ENCODE measurements around the gene TAF4B.

The TAF4B gene

GRCh38 chr18:26207937-26208336, 18.3 kb upstream of the TAF4B start:
- H3K9ac ChIP-seq = no peak overlapping the region
- H3K27ac ChIP-seq = no peak overlapping the region
- H3K36me3 ChIP-seq = no peaks in the 10 kb centered on the region
- no peaks in the 10 kb centered on the region for H3K4me1 ChIP-seq
- TF ChIP-seq Cebpa-rat (IDR thresholded peaks at IDR 0.05) = no peak
- no peak overlapping the region for H3K4me2 ChIP-seq
- H3K27me3 ChIP-seq = no peaks in the 10 kb centered on the region
- no peak overlapping the region for H3K4me3 ChIP-seq
- H3K9me3 ChIP-seq = no peaks in the 10 kb centered on the region
- no peaks in the 10 kb centered on the region for H4K20me1 ChIP-seq

GRCh38 chr18:26208977-26209376, 17.3 kb upstream of the TAF4B start:
- H3K36me3 ChIP-seq = no peaks in the 10 kb centered on the region
- H4K20me1 ChIP-seq = no peaks in the 10 kb centered on the region
- H3K4me3 ChIP-seq = no peak overlapping the region
- no peak overlapping the region for H3K27ac ChIP-seq
- H3K9ac ChIP-seq = no peak overlapping the region
- no peak for TF ChIP-seq Cebpa-rat (IDR thresholded peaks at IDR 0.05)
- H3K4me2 ChIP-seq = no peak overlapping the region
- H3K4me1 ChIP-seq = no peaks in the 10 kb centered on the region
- no peaks in the 10 kb centered on the region for H3K27me3 ChIP-seq
- H3K9me3 ChIP-seq = no peaks in the 10 kb centered on the region

- H3K9ac ChIP-seq = no peak overlapping the region
- no peak overlapping the region for H3K4me3 ChIP-seq
- no peaks in the 10 kb centered on the region for H3K36me3 ChIP-seq
- no peak overlapping the region for H3K4me2 ChIP-seq
- H3K27ac ChIP-seq = no peak overlapping the region
- no peaks in the 10 kb centered on the region for H3K9me3 ChIP-seq
- H4K20me1 ChIP-seq = no peaks in the 10 kb centered on the region
- H3K4me1 ChIP-seq = 0 out of 2 replicates have a peak, but pooled peaks cover 2% of the 10 kb centered on the region
- TF ChIP-seq Cebpa-rat (IDR thresholded peaks at IDR 0.05) = no peak
- no peaks in the 10 kb centered on the region for H3K27me3 ChIP-seq
Measured at GRCh38 chr18:26210147-26210546, 16.1 kb upstream of the TAF4B start.

GRCh38 chr18:26215247-26215970, 10.8 kb upstream of the TAF4B start:
- H3K9ac ChIP-seq = no peak overlapping the region
- TF ChIP-seq Cebpa-rat (IDR thresholded peaks at IDR 0.05) = no peak
- no peaks in the 10 kb centered on the region for H4K20me1 ChIP-seq
- 0 out of 2 replicates have a peak, but pooled peaks cover 9% of the 10 kb centered on the region for H3K4me1 ChIP-seq
- H3K27ac ChIP-seq = no peak overlapping the region
- H3K9me3 ChIP-seq = no peaks in the 10 kb centered on the region
- H3K27me3 ChIP-seq = no peaks in the 10 kb centered on the region
- peak overlapping the region; percentile 0; the same call in 1 of the 2 replicates for H3K4me2 ChIP-seq
- H3K36me3 ChIP-seq = no peaks in the 10 kb centered on the region
- H3K4me3 ChIP-seq = no peak overlapping the region

- Histone ChIP-seq H3K4me1 (peaks cover 24% of the 10 kb centered on the region), H3K36me3 (0 out of 2 replicates have a peak, but pooled peaks cover 1% of the 10 kb centered on the region), H3K4me3 (no peak overlapping the region), H3K9me3 (no peaks in the 10 kb centered on the region), H3K27ac (no peak overlapping the region), H3K27me3 (no peaks in the 10 kb centered on the region), H3K4me2 (no peak overlapping the region), H3K9ac (no peak overlapping the region), H4K20me1 (peaks cover 26% of the 10 kb centered on the region)
- TF ChIP-seq Cebpa-rat (IDR thresholded peaks at IDR 0.05) = no peak
Measured at GRCh38 chr18:26225022-26225693, 1.1 kb upstream of the TAF4B start.

GRCh38 chr18:26225915-26226228, 373 bp upstream of the TAF4B start:
- peaks cover 31% of the 10 kb centered on the region for H4K20me1 ChIP-seq
- peak overlapping the region; percentile 87 for H3K9ac ChIP-seq
- peak overlapping the region; percentile 87; the same call in 1 of the 2 replicates for H3K27ac ChIP-seq
- no peaks in the 10 kb centered on the region for H3K27me3 ChIP-seq
- H3K4me2 ChIP-seq = peak overlapping the region; percentile 84
- H3K4me3 ChIP-seq = peak overlapping the region; percentile 85
- no peak for TF ChIP-seq Cebpa-rat (IDR thresholded peaks at IDR 0.05)
- H3K36me3 ChIP-seq = peaks cover 7% of the 10 kb centered on the region; the same call in 1 of the 2 replicates
- peaks cover 24% of the 10 kb centered on the region for H3K4me1 ChIP-seq
- H3K9me3 ChIP-seq = no peaks in the 10 kb centered on the region

- Histone ChIP-seq H3K36me3 (peaks cover 17% of the 10 kb centered on the region), H3K9me3 (peaks cover 12% of the 10 kb centered on the region), H4K20me1 (peaks cover 31% of the 10 kb centered on the region), H3K4me1 (peaks cover 24% of the 10 kb centered on the region), H3K4me2 (peak overlapping the region; percentile 84), H3K27me3 (no peaks in the 10 kb centered on the region), H3K9ac (peak overlapping the region; percentile 87), H3K4me3 (peak overlapping the region; percentile 85), H3K27ac (peak overlapping the region; percentile 87)
- TF ChIP-seq Cebpa-rat (IDR thresholded peaks at IDR 0.05) = no peak
Measured at GRCh38 chr18:26227051-26227670, 916 bp downstream of the TAF4B start.

GRCh38 chr18:26228562-26229260, 2.5 kb downstream of the TAF4B start:
- Histone ChIP-seq H3K4me2 (peak overlapping the region; percentile 84), H3K9ac (0 out of 2 replicates have a peak overlapping the region, but pooled peaks have one; percentile 87), H3K36me3 (peaks cover 20% of the 10 kb centered on the region), H3K27me3 (no peaks in the 10 kb centered on the region), H3K4me1 (peaks cover 24% of the 10 kb centered on the region), H3K9me3 (peaks cover 21% of the 10 kb centered on the region), H3K4me3 (peak overlapping the region; percentile 85), H3K27ac (no peak overlapping the region), H4K20me1 (peaks cover 36% of the 10 kb centered on the region)
- TF ChIP-seq Cebpa-rat (IDR thresholded peaks at IDR 0.05) = no peak

GRCh38 chr18:26230497-26230896, 4.3 kb downstream of the TAF4B start:
- Histone ChIP-seq H3K27me3 (no peaks in the 10 kb centered on the region), H3K27ac (no peak overlapping the region), H4K20me1 (peaks cover 41% of the 10 kb centered on the region), H3K4me3 (no peak overlapping the region), H3K4me1 (peaks cover 24% of the 10 kb centered on the region), H3K9ac (no peak overlapping the region), H3K36me3 (peaks cover 20% of the 10 kb centered on the region), H3K4me2 (no peak overlapping the region), H3K9me3 (peaks cover 21% of the 10 kb centered on the region)
- TF ChIP-seq Cebpa-rat (IDR thresholded peaks at IDR 0.05) = no peak

Data from BLaER1 (cell line).